ENCODE data around the gene ELFN2. TPM values are rescaled to one million over a fixed set of nuclear protein-coding genes. Genes with fewer than 3 reads are reported as not detected.
"Not testable (repeated sequence)": the region's sequence is repeated elsewhere in the genome, so short reads cannot be mapped to it uniquely, and the experiment has no call there.

The ELFN2 gene
- total and polyA plus RNA-seq, 4 donors: 0.07 to 0.19 (median 0.08) TPM; not detected in 1

GRCh38 chr22:37330200-37331033, 96.9 kb downstream of the ELFN2 start:
- 59% methylated on average over 9 of the region's 9 CpGs for WGBS
- Histone ChIP-seq H3K9ac (ENCODE audit: low read depth in 1 of 2, low read length in 2 of 2) (no peak overlapping the region), H3K9me3 (ENCODE audit: control insufficient read depth in 4 of 4, low read length in 3 of 4) (no peaks in the 10 kb centered on the region), H3K4me3 (ENCODE audit: low read depth in 1 of 3, low read length in 3 of 3) (no peak overlapping the region), H3K4me1 (ENCODE audit: control insufficient read depth in 4 of 4, insufficient read depth in 4 of 4, low read length in 3 of 4) (peaks cover 8 to 19% (median 15%) of the 10 kb centered on the region in 4 donors), H3K36me3 (ENCODE audit: control insufficient read depth in 4 of 4, insufficient read depth in 3 of 4, low read depth in 1 of 4, low read length in 3 of 4) (no peaks in the 10 kb centered on the region), H3K27me3 (ENCODE audit: control insufficient read depth in 4 of 4, insufficient read depth in 4 of 4, low read length in 3 of 4) (peaks cover 0 to 17% (median 3%) of the 10 kb centered on the region in 4 donors), H3K27ac (ENCODE audit: low read depth in 1 of 2, low read length in 2 of 2) (no peak overlapping the region)
- TF ChIP-seq HNF4A (conservative IDR thresholded peaks at IDR 0.05) (no peak), EGR1 (IDR thresholded peaks at IDR 0.05; ENCODE audit: low read depth in 2 of 2) (peak in 1 of 2 donors; percentile 25)
- DNase-seq (ENCODE audit: low spot score): peak; percentile 72

DNA sequence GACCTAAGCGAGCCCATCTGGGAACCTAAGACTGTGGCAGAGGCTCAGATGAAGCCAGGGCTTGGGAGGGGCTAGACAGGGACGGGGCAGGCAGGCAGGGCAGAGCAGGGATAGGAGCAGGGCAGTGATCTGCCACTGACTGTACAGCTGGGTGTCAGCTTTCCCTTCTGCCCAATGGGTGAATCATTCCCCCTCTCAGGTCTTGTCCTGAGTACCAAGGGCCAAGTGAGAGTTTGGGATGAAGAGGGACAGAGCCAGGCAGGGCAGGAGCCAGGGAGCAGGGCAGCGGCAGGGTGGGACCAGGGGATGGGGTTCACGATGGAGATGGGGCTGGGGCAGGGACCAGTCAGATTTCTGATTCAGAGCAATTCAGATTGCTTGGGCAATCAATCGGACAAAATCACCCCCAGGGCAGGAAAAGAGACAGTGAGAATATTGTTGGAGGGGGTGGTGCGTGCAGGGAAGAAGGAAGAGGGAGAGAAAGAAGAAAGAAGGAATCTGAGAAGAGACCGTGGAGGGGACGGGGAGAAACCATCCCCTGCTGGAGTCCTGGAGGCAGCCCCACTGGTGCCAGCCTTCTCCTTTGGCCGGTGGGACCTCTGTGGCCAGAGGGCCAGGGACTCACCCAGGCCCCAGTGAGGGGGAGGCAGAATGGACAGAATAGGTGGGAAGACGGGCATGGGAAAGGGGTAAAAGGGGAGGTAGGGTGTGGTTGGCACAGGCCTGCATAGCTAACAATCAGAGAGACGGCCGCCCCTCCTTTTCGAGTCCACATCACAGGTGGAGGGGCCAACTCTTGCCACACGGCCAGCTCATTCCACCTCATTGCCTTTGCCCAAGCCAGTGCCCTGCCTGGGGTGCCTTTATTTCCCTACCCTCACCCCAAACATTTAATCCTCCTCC, 97.8 kb downstream of the ELFN2 start:
- 84% methylated on average over 14 of the region's 14 CpGs for WGBS
- no peak for DNase-seq (ENCODE audit: low spot score)
- no peak overlapping the region for H3K27ac ChIP-seq (ENCODE audit: low read depth in 1 of 2, low read length in 2 of 2)
- no peak overlapping the region for H3K9ac ChIP-seq (ENCODE audit: low read depth in 1 of 2, low read length in 2 of 2)
- TF ChIP-seq ATF3 (IDR thresholded peaks at IDR 0.05) (no peak), HNF4G (IDR thresholded peaks at IDR 0.05) (no peak)
- H3K27me3 ChIP-seq (ENCODE audit: control insufficient read depth in 4 of 4, insufficient read depth in 4 of 4, low read length in 3 of 4): peaks cover 0 to 12% (median 2%) of the 10 kb centered on the region in 4 donors
- H3K36me3 ChIP-seq (ENCODE audit: control insufficient read depth in 4 of 4, insufficient read depth in 3 of 4, low read depth in 1 of 4, low read length in 3 of 4): no peaks in the 10 kb centered on the region
- H3K4me3 ChIP-seq (ENCODE audit: low read depth in 1 of 3, low read length in 3 of 3): no peak overlapping the region
- H3K9me3 ChIP-seq (ENCODE audit: control insufficient read depth in 4 of 4, low read length in 3 of 4): no peaks in the 10 kb centered on the region
- peaks cover 12 to 26% (median 22%) of the 10 kb centered on the region in 4 donors for H3K4me1 ChIP-seq (ENCODE audit: control insufficient read depth in 4 of 4, insufficient read depth in 4 of 4, low read length in 3 of 4)

DNA sequence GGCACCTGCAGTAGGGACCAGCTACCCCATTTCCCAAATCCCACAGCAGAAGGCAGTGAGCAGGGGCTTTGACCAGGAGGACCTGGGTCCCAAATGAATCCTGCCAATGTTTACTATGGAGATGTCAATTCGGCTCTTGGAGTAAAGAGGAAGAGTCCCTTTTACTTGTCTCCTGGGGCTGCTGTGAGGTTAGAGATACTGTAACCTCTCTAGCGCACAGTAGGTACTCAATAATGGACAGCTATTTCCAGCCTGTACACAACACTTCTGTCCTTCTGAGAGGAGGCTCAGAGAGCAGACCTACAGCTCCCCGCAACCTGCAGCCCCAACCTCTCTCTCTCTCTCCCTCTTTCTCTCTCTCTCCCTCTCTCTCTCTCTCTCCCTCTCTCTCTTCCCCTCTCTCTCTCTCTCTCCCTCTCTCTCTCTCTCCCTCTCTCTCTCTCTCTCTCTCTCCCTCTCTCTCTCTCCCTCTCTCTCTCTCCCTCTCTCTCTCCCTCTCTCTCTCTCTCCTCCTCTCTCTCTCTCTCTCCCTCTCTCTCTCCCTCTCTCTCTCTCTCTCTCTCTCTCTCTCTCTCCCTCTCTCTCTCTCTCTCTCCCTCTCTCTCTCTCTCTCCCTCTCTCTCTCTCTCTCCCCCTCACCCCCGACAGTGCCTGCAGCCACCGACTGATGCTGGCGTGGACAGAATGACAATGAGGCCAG, 98.6 kb downstream of the ELFN2 start:
- H3K27me3 ChIP-seq (ENCODE audit: control insufficient read depth in 4 of 4, insufficient read depth in 4 of 4, low read length in 3 of 4); H3K9me3 ChIP-seq (ENCODE audit: control insufficient read depth in 4 of 4, low read length in 3 of 4); H3K36me3 ChIP-seq (ENCODE audit: control insufficient read depth in 4 of 4, insufficient read depth in 3 of 4, low read depth in 1 of 4, low read length in 3 of 4); H3K27ac ChIP-seq (ENCODE audit: low read depth in 1 of 2, low read length in 2 of 2); H3K9ac ChIP-seq (ENCODE audit: low read depth in 1 of 2, low read length in 2 of 2); DNase-seq (ENCODE audit: low spot score); H3K4me3 ChIP-seq (ENCODE audit: low read depth in 1 of 3, low read length in 3 of 3): not testable (repeated sequence)
- WGBS: 77% methylated on average over 6 of the region's 6 CpGs
- H3K4me1 ChIP-seq (ENCODE audit: control insufficient read depth in 4 of 4, insufficient read depth in 4 of 4, low read length in 3 of 4): peaks cover 20 to 34% (median 29%) of the 10 kb centered on the region in 4 donors

- WGBS: 94% methylated on average over 8 of the region's 8 CpGs
- no peak for DNase-seq (ENCODE audit: low spot score)
- H3K27me3 ChIP-seq (ENCODE audit: control insufficient read depth in 4 of 4, insufficient read depth in 4 of 4, low read length in 3 of 4): peaks cover 0 to 6% (median under 1%) of the 10 kb centered on the region in 4 donors
Observed at GRCh38 chr22:37328017-37328416, 99.3 kb downstream of the ELFN2 start.

More at GRCh38 chr22:37328017-37328416, 99.3 kb downstream of the ELFN2 start:
- H3K27ac ChIP-seq (ENCODE audit: low read depth in 1 of 2, low read length in 2 of 2): no peak overlapping the region
- no peaks in the 10 kb centered on the region for H3K36me3 ChIP-seq (ENCODE audit: control insufficient read depth in 4 of 4, insufficient read depth in 3 of 4, low read depth in 1 of 4, low read length in 3 of 4)
- H3K9me3 ChIP-seq (ENCODE audit: control insufficient read depth in 4 of 4, low read length in 3 of 4): no peaks in the 10 kb centered on the region
- no peak overlapping the region for H3K4me3 ChIP-seq (ENCODE audit: low read depth in 1 of 3, low read length in 3 of 3)
- H3K9ac ChIP-seq (ENCODE audit: low read depth in 1 of 2, low read length in 2 of 2): no peak overlapping the region
- TF ChIP-seq EGR1 (IDR thresholded peaks at IDR 0.05; ENCODE audit: low read depth in 2 of 2) (no peak), GABPA (IDR thresholded peaks at IDR 0.05 in 1 of 2, conservative IDR thresholded peaks at IDR 0.05 in 1 of 2) (no peak)
- peaks cover 23 to 40% (median 30%) of the 10 kb centered on the region in 4 donors for H3K4me1 ChIP-seq (ENCODE audit: control insufficient read depth in 4 of 4, insufficient read depth in 4 of 4, low read length in 3 of 4)

Data from liver (tissue), 9 donors.